Stimulated activated naive B cell treated with anti-CD40 and anti-IgM and Interleukin-4, amounts not matched to agents 10 μg/mL and 1 μg/mL and 100 μg/mL, for 72 hours (primary cell): ENCODE measurements around the gene BLOC1S5.
"Not testable (repeated sequence)": the region's sequence is repeated elsewhere in the genome, so short reads cannot be mapped to it uniquely, and the experiment has no call there.

Experiments used
- ATAC-seq, 2 donors: fragments of 150-1000 bp; cut with Tn5 transposase; replicated peaks; 2 replicates each; pipeline ENCODE4 v1.10.0; 2021; ENCODE audit warnings: moderate library complexity in 1 of 2
- DNase-seq: peaks from one replicate; pipeline ENCODE4 v3.0.0; 2021
- H3K27ac Mint-ChIP-seq: one replicate; pipeline ENCODE4 v1.8.0; 2022; ENCODE audit warnings: mild to moderate bottlenecking, mixed read lengths
- H3K27me3 Mint-ChIP-seq, 2 donors: one replicate each; pipeline ENCODE4 v1.8.0; 2022; ENCODE audit warnings: mixed read lengths in 2 of 2
- H3K36me3 Mint-ChIP-seq, 2 donors: one replicate each; pipeline ENCODE4 v1.8.0; 2022; ENCODE audit warnings: mixed read lengths in 2 of 2, mild to moderate bottlenecking in 1 of 2
- H3K4me1 Mint-ChIP-seq, 2 donors: one replicate each; pipeline ENCODE4 v1.8.0; 2022; ENCODE audit warnings: mixed read lengths in 2 of 2, mild to moderate bottlenecking in 1 of 2
- H3K4me3 Mint-ChIP-seq, 2 donors: one replicate each; pipeline ENCODE4 v1.8.0; 2022; ENCODE audit warnings: mild to moderate bottlenecking in 2 of 2, mixed read lengths in 2 of 2, moderate library complexity in 1 of 2
- H3K9me3 Mint-ChIP-seq, 2 donors: one replicate each; pipeline ENCODE4 v1.8.0; 2022; ENCODE audit warnings: mixed read lengths in 2 of 2, mild to moderate bottlenecking in 1 of 2

BLOC1S5 gene

DNA sequence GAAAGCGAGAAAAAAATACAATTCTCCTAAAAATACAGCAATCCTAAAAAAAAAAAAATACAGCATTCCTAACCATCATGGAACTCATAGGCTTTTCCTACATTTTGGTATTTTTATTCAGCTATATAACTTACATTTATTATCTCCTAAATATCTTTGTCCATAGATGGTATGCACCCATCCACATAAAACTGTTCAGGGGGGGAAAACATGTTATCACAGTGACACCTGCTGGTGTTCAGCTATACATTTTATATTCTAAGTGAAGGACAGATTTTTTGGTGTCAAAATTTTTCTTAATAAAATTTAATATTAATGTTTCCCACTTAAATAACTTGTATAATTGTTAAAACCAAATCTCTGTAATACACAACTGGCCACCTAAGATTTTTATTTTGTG, 58.0 kb downstream of the BLOC1S5 start:
- Mint-ChIP-seq H3K36me3 (peaks cover 4 to 7% of the 10 kb centered on the region in 2 donors), H3K27me3 (no peaks in the 10 kb centered on the region), H3K4me1 (peaks cover 0 to 6% of the 10 kb centered on the region in 2 donors), H3K4me3 (no peak overlapping the region), H3K9me3 (no peaks in the 10 kb centered on the region), H3K27ac (no peak overlapping the region)
- peak in 1 of 2 donors; percentile 45 for ATAC-seq
- no peak for DNase-seq

DNA sequence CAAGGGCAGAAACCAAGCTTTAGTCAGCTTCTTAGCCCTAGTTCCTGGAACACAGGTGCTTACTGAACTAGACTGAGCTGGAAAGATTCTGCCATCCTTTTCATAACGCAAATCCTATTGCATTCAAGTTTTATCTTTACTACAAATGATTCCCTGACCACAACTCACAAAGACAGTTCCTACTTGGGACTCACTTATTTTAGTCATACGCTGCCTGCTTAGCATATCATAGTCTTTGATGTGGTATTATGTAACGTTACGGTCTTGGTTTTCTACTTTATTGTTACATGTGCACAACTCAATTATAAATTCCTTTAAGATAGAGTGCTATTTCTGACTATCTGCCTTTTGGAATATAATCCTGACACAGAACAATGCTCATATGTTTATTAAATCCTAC, 59.1 kb downstream of the BLOC1S5 start:
- Mint-ChIP-seq H3K9me3 (no peaks in the 10 kb centered on the region), H3K4me3 (no peak overlapping the region), H3K27me3 (no peaks in the 10 kb centered on the region), H3K4me1 (peaks cover 0 to 6% of the 10 kb centered on the region in 2 donors), H3K27ac (no peak overlapping the region), H3K36me3 (peaks cover 3 to 7% of the 10 kb centered on the region in 2 donors)
- DNase-seq (no peak), ATAC-seq (no peak)

DNA sequence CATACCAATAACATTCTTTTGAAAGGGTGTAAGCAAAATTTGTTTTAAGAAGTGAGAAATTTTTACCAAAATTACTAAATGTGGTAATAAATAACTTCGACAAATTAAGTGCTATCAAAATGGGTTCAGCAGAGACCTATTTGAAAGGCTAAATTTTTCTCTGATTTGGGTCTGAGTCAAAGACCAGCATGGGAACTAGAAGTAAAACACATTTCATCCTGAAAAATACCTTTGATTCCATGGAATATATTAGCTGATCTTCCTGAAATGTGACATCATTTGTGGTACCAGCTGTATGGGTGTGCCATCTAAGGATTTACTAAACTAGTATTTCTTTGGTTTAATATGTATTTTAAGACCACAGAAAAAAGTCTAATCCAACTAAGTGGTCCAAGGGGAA, 63.6 kb downstream of the BLOC1S5 start:
- no peak for ATAC-seq
- H3K9me3 Mint-ChIP-seq: no peaks in the 10 kb centered on the region
- peaks cover 4 to 15% of the 10 kb centered on the region in 2 donors for H3K4me1 Mint-ChIP-seq
- H3K27ac Mint-ChIP-seq: no peak overlapping the region
- DNase-seq: no peak
- H3K4me3 Mint-ChIP-seq: no peak overlapping the region
- no peaks in the 10 kb centered on the region for H3K27me3 Mint-ChIP-seq
- peaks cover 0 to 8% of the 10 kb centered on the region in 2 donors for H3K36me3 Mint-ChIP-seq

DNA sequence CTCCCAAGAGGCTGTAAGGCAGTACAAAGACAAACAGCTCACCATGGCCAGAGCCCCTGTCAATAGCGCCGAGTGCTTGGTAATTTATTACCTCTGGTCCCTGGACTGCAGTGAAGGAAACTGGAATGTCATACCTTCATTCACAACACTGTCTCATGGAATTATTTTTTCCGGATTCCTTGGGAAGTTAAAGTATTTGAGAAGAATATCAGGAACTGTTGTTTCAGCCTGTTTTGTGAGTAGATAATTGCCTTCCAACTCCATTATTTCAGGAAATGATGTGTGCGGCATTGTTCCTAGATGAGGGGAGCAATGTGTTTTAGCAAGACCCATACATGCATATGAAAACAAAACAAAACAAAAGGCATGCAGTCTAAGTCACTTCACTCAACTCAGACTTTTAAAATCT, 64.0 kb downstream of the BLOC1S5 start:
- no peaks in the 10 kb centered on the region for H3K27me3 Mint-ChIP-seq
- peaks cover 0 to 8% of the 10 kb centered on the region in 2 donors for H3K36me3 Mint-ChIP-seq
- H3K9me3 Mint-ChIP-seq: no peaks in the 10 kb centered on the region
- DNase-seq (no peak), ATAC-seq (no peak)
- H3K27ac Mint-ChIP-seq: no peak overlapping the region
- H3K4me1 Mint-ChIP-seq: peaks cover 4 to 15% of the 10 kb centered on the region in 2 donors
- H3K4me3 Mint-ChIP-seq: no peak overlapping the region

DNA sequence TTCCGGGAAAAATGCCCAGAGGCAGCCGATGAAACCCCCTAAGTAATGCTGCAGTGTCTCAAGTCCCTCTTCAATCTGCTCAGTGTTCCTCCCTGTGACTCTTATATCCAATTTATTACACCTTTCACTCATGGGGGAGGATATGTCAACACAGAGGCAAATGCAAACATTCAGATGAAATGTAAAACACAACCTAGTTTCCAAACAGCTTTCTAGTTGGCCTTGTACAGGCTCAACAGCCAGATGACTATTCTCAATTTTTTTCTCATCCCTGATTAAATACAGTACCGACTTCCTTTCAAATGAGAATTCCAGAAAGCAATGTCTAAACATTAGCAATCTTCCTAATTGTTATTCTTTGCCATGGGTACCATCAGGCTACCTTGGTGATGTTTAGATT, 65.0 kb downstream of the BLOC1S5 start:
- H3K4me3 Mint-ChIP-seq: no peak overlapping the region
- H3K27ac Mint-ChIP-seq: no peak overlapping the region
- peaks cover 0 to 2% of the 10 kb centered on the region in 2 donors for H3K27me3 Mint-ChIP-seq
- peaks cover 0 to 10% of the 10 kb centered on the region in 2 donors for H3K36me3 Mint-ChIP-seq
- H3K4me1 Mint-ChIP-seq: peaks cover 4 to 13% of the 10 kb centered on the region in 2 donors
- H3K9me3 Mint-ChIP-seq: no peaks in the 10 kb centered on the region
- no peak for ATAC-seq
- no peak for DNase-seq

DNA sequence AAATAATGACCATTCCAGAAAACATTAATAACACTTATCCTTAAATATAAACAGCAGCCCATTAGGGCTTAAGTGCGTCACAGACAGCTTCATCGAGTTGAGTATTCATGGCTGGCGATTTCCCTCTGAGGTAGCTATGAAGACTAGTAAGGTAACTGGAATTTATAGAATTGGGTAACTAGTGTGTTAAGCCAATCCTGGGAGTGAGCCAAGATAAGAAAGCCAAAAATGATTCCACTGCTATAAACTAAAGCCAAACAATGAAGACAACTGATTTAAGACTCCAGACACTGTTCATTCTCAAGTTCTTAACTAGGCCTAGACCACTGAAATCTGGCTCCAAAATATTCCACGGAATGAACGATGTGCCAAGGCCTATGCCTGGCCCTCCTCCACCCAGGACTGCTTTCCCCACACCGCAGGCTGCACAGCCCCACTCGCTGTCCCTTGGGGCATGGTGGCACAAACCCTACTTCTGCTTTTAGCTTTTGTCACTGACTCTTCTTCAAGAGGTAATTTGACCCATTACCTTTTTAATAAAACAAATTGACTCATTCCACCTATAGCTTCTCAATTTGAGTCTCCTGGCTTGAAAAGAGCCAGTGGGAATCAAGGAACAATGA, 66.0 kb downstream of the BLOC1S5 start:
- H3K9me3 Mint-ChIP-seq: peaks cover 0 to 1% of the 10 kb centered on the region in 2 donors
- peak; percentile 28 for DNase-seq
- ATAC-seq: peak; percentile 88 to 91
- H3K4me3 Mint-ChIP-seq: no peak overlapping the region
- H3K27me3 Mint-ChIP-seq: peaks cover 0 to 4% of the 10 kb centered on the region in 2 donors
- peaks cover 4 to 9% of the 10 kb centered on the region in 2 donors for H3K4me1 Mint-ChIP-seq
- H3K27ac Mint-ChIP-seq: no peak overlapping the region
- peaks cover 0 to 15% of the 10 kb centered on the region in 2 donors for H3K36me3 Mint-ChIP-seq

DNA sequence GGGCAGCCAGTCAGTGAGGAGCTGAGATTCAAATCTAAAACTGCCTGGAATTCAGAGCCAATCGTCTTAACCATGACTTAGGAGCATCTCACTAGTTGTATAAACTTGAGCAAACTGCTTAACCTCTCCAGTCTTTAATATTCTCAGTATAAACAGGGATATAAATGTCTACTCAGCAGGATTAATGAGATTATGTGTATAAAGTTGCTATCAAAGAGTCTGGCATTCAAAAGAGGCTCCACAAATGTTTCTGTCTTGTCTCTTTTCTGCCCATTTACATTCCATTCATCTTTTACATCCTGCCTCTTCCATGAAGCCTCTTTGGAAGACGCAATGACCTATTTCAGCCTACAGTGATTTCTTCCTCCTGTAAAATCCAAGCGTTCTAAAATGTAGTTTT, 66.9 kb downstream of the BLOC1S5 start:
- no peak overlapping the region for H3K4me3 Mint-ChIP-seq
- H3K9me3 Mint-ChIP-seq: peaks cover 0 to 1% of the 10 kb centered on the region in 2 donors
- no peak for DNase-seq
- no peak for ATAC-seq
- H3K27me3 Mint-ChIP-seq: peaks cover 0 to 4% of the 10 kb centered on the region in 2 donors
- peaks cover 0 to 15% of the 10 kb centered on the region in 2 donors for H3K36me3 Mint-ChIP-seq
- H3K27ac Mint-ChIP-seq: no peak overlapping the region
- H3K4me1 Mint-ChIP-seq: peaks cover 6 to 10% of the 10 kb centered on the region in 2 donors

DNA sequence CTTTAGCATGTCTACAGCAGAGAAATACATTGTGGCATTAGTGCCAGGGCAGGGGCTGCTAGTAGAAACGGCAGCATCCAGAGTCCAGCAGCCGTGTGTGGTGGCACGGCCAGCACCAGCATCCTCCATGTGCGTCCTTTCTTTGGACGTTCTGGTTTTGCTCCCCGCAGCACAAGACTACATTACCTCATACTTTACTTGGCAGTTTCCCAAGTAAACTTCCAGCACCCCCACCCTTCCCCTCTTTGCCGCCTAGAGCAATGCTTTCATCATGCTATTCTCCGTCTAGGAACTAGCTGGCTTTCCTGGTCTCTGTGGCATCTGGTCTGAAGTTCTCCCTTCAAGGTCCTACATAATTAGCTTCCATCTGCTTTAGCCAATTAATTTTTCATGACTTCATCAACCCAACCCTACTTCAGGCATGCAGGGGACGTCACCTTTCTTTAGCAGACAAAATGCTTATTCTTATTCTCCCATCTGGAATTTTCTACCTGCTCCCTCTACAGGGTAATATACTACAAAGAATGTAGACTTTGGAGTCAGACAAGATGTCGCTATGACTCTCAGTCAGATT, 67.6 kb downstream of the BLOC1S5 start:
- H3K27ac Mint-ChIP-seq: no peak overlapping the region
- H3K36me3 Mint-ChIP-seq: peaks cover 0 to 15% of the 10 kb centered on the region in 2 donors
- H3K4me3 Mint-ChIP-seq: no peak overlapping the region
- H3K4me1 Mint-ChIP-seq: peaks cover 10 to 17% of the 10 kb centered on the region in 2 donors
- peaks cover 0 to 4% of the 10 kb centered on the region in 2 donors for H3K27me3 Mint-ChIP-seq
- no peak for ATAC-seq
- H3K9me3 Mint-ChIP-seq: peaks cover 0 to 1% of the 10 kb centered on the region in 2 donors
- DNase-seq: no peak

DNA sequence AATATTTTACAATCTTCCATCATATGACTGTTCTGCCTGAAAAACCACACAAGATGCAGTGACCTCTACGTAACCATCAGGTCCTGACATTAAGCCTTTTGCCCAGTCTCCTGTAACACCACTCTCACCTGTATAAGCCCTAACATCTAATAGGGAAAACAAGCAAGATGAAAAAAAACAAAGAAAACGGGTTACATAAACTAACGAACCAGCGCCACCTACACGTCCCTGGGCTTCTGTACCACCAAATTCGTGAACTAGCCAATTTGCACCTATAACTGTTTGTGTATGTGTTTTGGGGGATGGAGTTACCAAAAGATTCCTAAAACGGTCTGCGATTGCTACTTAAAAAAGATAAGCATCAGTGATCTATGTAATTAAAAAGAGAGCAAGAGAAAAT, 70.2 kb downstream of the BLOC1S5 start:
- no peak overlapping the region for H3K4me3 Mint-ChIP-seq
- no peak for ATAC-seq
- peaks cover 0 to 7% of the 10 kb centered on the region in 2 donors for H3K36me3 Mint-ChIP-seq
- H3K27me3 Mint-ChIP-seq: peaks cover 0 to 4% of the 10 kb centered on the region in 2 donors
- DNase-seq: no peak
- H3K4me1 Mint-ChIP-seq: peaks cover 10 to 17% of the 10 kb centered on the region in 2 donors
- no peak overlapping the region for H3K27ac Mint-ChIP-seq
- peaks cover 0 to 1% of the 10 kb centered on the region in 2 donors for H3K9me3 Mint-ChIP-seq

DNA sequence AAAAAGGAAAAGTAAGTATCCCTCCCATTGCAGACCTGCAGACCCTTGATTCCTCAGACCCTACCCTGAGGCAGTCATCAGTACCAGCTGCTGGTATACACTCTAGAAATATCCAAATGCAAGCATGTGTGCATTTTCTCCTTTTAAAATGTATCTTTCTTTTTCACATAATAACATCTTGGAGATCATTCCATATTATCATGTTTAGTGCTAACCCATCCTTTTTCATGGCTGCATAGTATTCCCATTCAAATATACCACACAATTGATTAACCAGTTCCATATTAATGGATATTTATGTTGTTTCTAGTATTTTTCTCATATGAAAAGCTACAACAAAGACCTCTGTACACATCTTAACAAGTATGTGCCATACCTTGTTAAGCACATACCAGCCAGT, 70.8 kb downstream of the BLOC1S5 start:
- peaks cover 0 to 1% of the 10 kb centered on the region in 2 donors for H3K9me3 Mint-ChIP-seq
- no peak for ATAC-seq
- peaks cover 0 to 4% of the 10 kb centered on the region in 2 donors for H3K27me3 Mint-ChIP-seq
- no peak overlapping the region for H3K4me3 Mint-ChIP-seq
- H3K4me1 Mint-ChIP-seq: peaks cover 10 to 14% of the 10 kb centered on the region in 2 donors
- H3K36me3 Mint-ChIP-seq: peaks cover 0 to 10% of the 10 kb centered on the region in 2 donors
- no peak for DNase-seq
- H3K27ac Mint-ChIP-seq: no peak overlapping the region

DNA sequence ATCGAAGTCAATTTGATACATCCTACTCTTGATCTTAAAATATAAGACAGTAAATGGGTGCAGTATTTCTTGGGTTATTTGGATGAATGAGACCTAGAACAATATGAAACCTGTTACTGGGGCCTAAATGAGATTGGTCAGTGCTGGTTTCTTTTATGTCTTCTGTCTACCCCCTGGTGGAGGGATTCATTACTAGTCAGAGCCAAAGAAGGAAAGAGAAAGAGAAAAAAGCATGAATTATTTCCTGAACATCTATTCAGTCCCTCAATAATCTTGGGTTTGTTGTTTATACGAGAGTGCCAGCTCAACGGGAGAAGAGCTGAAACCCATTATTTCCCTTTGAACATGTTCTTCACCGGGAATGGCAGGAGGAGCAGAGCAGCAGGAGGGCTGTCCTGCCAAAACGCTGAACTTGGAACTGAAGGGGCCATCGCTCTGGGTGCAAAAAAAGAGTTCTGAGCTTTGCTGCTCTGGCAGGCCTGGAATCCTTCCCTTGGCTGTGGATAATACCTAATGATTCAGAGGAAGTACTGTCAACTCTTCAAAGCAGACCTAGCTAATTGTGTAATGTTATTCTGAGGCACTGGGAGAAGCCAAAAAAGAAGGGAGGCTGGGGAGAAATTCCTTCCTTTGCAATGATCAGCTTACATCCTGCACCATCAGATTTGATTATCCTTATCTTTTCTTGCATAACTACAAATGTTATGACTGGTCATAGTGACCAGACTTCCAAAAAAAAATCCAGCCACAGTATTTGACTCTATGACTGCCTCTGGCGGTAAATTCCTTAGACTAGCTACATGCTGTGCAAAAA, 72.0 kb downstream of the BLOC1S5 start:
- H3K9me3 Mint-ChIP-seq: peaks cover 0 to 1% of the 10 kb centered on the region in 2 donors
- peaks cover 6 to 9% of the 10 kb centered on the region in 2 donors for H3K4me1 Mint-ChIP-seq
- H3K36me3 Mint-ChIP-seq: peaks cover 0 to 17% of the 10 kb centered on the region in 2 donors
- H3K4me3 Mint-ChIP-seq: no peak overlapping the region
- no peak for DNase-seq
- peaks cover 0 to 4% of the 10 kb centered on the region in 2 donors for H3K27me3 Mint-ChIP-seq
- peak; percentile 71 to 84 for ATAC-seq
- H3K27ac Mint-ChIP-seq: no peak overlapping the region

DNA sequence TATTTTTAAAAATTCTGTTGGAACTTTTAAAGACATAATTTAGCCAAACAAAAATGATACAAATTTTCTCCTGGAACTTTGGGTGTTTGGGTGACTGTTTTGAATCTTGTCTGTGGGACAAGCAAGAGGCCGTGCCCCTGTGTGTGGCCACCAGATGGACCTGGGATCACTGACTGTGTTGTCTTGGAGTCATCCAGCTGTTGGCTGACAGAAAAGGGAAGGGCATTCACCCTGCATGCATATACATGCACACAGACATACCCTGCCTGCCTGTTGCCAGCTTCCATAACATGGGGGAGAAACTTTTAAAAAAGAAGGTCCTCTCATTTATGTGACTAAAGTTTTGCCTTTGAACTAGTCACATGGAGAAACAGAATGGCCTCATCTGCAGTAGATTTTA, 72.7 kb downstream of the BLOC1S5 start:
- Mint-ChIP-seq H3K27me3 (peaks cover 4 to 5% of the 10 kb centered on the region in 2 donors), H3K36me3 (peaks cover 4 to 21% of the 10 kb centered on the region in 2 donors), H3K4me1 (peaks cover 6 to 9% of the 10 kb centered on the region in 2 donors), H3K9me3 (peaks cover 0 to 4% of the 10 kb centered on the region in 2 donors), H3K4me3 (no peak overlapping the region), H3K27ac (no peak overlapping the region)
- ATAC-seq (peak in 1 of 2 donors; percentile 23), DNase-seq (no peak)

DNA sequence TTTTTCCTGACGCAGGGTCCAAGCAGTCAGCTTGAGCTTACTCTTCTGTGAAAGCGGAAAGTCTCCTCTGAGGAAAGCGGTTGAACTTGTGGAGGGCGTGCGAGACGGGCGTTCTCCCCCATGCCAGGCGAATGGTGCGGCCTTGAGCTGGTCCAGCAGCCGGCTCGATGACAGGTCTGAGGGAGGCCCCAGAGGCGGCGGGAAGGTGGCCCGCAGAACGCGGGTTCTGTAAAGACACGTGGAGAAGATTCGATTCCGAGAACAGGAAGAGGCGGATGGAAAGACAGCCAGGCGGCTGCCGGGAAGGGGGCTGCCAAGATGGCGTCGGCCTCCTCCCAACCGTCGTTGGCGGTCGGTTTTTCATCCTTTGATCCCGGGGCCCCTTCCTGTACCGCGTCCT, 78.0 kb downstream of the BLOC1S5 start:
- Mint-ChIP-seq H3K27ac (no peak overlapping the region), H3K4me3 (no peak overlapping the region), H3K36me3 (peaks cover 6 to 22% of the 10 kb centered on the region in 2 donors)

DNA sequence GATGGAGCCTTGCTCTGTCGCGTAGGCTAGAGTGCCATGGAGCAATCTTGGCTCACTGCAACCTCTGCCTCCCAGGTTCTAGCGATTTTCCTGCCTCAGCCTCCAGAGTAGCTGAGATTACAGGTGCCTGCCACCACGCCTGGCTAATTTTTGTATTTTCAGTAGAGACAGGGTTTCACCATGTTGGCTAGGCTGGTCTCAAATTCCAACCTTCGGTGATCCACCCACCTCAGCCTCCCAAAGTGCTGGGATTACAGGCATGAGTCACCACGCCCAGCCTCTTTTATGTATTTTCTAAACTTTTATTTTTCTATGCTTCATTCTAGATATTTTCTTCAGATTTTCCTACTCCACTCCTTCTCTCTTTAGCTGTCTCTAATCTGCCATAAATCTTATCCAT, 80.2 kb downstream of the BLOC1S5 start:
- not testable (repeated sequence) for DNase-seq, H3K4me3 Mint-ChIP-seq, H3K27ac Mint-ChIP-seq, H3K9me3 Mint-ChIP-seq, ATAC-seq, H3K4me1 Mint-ChIP-seq
- Mint-ChIP-seq H3K36me3 (peaks cover 6 to 22% of the 10 kb centered on the region in 2 donors), H3K27me3 (peaks cover 0 to 14% of the 10 kb centered on the region in 2 donors)

More for the DNA sequence above, 78.0 kb downstream of the BLOC1S5 start:
- ATAC-seq (no peak), DNase-seq (no peak)
- H3K9me3 Mint-ChIP-seq: peaks cover 0 to 2% of the 10 kb centered on the region in 2 donors
- H3K27me3 Mint-ChIP-seq: peaks cover 0 to 14% of the 10 kb centered on the region in 2 donors
- H3K4me1 Mint-ChIP-seq: no peaks in the 10 kb centered on the region
